ENCODE measurements around the gene PACS1.
"Not testable (repeated sequence)": the region's sequence is repeated elsewhere in the genome, so short reads cannot be mapped to it uniquely, and the experiment has no call there.

Gene PACS1

GRCh38 chr11:66112601-66113499, 42.8 kb downstream of the PACS1 start:
- DNase-seq = no peak

DNA sequence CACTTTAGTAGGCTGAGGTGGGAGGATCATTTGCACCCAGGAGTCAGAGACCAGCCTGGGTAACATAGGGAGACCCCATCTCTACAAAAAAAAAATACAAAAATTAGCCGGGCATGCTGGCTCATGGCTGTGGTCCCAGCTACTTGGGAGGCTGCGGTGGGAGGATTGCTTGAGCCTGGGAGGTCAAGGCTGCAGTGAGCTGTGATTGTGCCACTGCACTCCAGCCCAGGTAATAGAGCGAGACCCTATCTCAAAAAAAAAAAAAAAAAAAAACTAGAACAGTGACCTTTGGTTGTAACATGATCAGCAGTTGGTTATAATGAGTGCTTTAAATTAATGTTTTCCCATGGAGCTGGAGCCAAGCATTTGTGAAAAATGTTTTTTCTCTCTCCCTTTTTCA, 44.9 kb downstream of the PACS1 start:
- not testable (repeated sequence) for DNase-seq

- peak in 1 of 2 donors; percentile 77 for DNase-seq
These were observed 45.7 kb downstream of the PACS1 start for GRCh38 chr11:66115638-66116301.

GRCh38 chr11:66116576-66117361, 46.7 kb downstream of the PACS1 start:
- no peak for DNase-seq

GRCh38 chr11:66118847-66119246, 48.8 kb downstream of the PACS1 start:
- no peak for DNase-seq

- DNase-seq = no peak
These were observed 49.5 kb downstream of the PACS1 start for GRCh38 chr11:66119348-66120133.

DNA sequence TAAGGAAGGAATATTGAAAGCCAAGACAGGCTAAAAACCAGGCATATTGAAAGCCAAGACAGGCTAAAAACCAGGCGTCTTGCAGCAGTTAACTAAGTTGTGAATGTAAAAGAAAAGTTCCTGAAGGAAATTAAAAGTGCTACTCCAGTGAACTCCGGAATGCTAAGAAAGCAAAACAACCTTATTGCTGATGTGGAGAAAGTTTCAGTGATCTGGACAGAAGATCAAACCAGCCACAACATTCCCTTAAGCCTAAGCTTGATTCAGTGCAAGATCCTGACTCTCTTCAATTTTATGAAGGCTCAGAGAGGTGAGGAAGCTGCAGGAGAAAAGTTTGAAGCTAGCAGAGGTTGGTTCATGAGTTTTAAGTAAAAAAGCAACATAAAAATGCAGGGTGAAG, 51.4 kb downstream of the PACS1 start:
- DNase-seq = no peak

- DNase-seq = no peak
These were observed 53.8 kb downstream of the PACS1 start for GRCh38 chr11:66123902-66124301.

DNA sequence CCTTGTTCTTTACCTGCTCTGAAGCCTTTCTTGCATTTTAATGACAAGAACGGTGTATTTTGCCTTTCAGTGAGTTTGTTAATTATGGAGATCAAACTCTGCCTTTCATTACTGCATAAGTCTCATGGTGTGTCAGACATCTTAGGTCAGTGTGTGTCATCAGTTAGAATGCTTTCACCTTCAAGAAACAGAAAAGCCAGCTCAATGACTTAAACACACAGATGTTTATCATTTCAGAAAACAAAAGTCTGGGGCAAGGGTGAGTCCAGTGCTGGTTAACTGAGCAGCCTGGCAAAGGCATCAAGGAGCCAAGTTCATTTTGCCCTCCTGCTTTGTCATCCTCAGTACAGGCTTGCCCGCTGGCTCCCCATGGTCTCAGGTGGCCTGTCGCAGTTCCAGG, 54.5 kb downstream of the PACS1 start:
- no peak for DNase-seq

DNA sequence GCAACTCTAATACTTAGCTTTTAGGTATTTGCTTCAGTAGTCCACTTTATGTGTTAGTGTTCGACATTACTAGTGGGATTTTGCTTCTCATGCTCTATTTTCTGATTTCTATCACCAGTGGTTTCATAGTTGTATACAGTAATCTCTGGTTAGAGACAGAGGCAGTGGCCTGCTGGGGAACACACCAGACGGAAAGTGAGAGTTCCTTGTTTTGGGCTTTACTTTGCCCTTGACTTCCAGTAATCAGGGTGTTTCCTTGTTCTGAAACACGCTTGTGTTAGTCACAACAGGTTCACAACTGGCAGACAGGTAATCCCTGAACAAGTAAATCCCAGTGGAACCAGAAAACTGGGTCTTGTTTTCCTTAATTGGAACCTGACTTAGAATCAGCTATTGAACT, 56.0 kb downstream of the PACS1 start:
- DNase-seq = peak in 1 of 2 donors; percentile 15

DNA sequence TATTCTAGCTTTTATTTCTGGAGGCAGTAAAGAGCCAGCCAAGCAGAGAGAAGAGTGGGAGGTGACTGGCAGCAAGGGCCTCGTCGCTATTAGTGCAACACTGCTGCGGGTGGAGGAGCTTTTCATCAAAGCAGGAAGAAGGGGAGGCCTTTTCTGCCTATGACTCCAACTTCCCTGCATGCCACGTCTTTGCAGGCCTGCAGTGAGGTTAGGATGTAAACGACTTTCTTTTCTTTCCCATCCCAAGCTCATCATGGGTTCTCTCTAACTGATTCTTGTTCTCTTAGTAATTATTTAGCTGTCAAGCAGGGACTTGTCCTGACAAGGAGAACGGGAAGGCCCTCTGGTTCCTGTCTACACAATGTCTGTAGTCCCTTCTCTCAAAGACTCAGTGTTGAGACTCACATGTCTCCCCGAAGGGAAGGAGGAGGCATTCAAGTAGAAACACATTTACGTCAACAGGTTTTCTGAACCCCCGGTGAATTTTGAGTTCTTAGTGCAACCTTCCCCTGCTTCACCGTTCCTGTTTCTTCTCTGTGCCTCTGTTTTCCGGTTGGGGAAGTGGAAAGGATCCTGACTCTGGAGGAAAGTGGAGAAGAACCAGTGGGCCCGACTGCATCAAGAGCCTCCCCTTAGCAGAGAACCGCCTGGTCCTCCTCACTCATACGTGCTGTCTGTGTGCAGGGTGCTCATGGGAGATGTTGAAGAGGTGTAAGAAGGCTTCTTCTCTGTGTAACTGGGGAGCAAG, 56.9 kb downstream of the PACS1 start:
- DNase-seq = peak; percentile 54 to 58

- DNase-seq = no peak
These were observed 60.9 kb downstream of the PACS1 start for GRCh38 chr11:66130978-66131377.

- DNase-seq = no peak
These were observed 62.0 kb downstream of the PACS1 start for GRCh38 chr11:66131937-66132632.

- no peak for DNase-seq
These were observed 63.2 kb downstream of the PACS1 start for GRCh38 chr11:66133216-66133775.

DNA sequence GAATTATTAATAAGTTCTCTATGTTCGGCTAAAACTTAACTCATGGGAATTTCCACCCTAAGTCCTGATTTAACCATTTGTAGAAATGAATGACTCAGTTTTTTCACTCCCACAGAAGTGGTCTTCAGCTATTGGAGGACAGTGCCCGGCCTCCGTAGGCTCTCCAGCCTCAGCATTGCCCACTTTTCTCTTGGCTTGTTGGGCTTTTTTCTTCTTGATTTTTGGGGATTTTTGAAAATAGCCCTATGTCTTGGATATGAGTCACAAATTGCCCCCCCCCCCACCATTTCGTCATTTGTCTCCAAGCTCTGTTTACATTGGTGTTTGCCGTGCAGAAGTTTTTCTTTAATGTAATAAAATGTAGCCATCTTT, 66.7 kb downstream of the PACS1 start:
- DNase-seq = no peak

- DNase-seq = no peak
These were observed 69.8 kb downstream of the PACS1 start for GRCh38 chr11:66139817-66140404.

DNA sequence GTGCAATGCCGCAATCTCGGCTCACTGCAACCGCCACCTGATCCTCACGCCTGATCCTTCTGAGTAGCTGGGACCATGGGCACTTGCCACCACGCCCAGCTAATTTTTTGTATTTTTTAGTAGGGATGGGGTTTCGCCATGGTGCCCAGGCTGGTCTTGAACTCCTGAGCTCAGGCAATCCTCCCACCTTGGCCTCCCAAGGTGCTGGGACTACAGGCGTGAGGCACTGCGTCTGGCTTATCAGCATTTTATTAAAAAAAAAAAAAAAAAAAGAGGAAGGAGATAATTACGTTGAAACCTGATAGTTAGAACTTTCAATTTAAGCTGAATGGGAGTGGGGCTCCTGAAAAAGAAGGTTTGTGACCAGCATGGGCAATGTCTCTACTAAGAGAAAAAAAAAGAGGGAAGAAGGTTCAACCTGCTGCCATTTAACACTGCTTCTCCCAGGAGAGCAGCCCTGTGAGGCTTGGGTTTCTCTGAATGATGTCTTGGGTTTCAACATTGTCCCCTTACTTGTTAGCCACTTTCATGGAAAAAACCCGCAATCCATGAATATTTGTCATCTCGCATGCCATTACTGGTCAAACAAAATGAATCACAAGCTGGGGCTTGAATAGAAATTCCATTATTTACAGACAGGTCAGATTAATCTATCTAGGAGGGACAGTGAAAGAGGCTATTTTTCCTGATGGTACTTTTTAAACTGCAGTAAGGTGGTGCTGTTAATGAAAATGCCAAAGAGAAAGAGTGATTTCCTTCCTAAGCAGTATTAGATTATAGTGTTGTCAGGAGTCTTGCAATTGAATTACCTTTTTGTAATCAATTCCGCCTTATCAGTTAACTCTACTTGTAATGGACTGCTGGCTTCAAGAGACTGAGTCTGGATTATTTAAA, 72.5 kb downstream of the PACS1 start:
- no peak for DNase-seq

DNA sequence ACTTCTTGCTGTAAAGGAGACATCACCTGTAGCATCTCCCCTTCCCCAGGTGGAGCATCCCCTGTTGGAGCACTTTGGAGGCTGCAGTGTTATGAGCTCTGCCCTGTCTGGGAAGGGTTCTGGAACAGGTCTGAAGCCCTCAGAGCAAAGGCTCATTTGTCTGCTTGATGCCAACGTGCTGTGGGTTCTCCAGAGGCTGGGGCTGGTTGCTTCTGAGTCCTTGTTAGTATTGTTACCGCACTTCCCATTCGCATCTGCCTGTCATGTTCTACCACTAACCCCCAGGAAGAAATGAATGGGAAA, 73.1 kb downstream of the PACS1 start:
- DNase-seq = no peak

DNA sequence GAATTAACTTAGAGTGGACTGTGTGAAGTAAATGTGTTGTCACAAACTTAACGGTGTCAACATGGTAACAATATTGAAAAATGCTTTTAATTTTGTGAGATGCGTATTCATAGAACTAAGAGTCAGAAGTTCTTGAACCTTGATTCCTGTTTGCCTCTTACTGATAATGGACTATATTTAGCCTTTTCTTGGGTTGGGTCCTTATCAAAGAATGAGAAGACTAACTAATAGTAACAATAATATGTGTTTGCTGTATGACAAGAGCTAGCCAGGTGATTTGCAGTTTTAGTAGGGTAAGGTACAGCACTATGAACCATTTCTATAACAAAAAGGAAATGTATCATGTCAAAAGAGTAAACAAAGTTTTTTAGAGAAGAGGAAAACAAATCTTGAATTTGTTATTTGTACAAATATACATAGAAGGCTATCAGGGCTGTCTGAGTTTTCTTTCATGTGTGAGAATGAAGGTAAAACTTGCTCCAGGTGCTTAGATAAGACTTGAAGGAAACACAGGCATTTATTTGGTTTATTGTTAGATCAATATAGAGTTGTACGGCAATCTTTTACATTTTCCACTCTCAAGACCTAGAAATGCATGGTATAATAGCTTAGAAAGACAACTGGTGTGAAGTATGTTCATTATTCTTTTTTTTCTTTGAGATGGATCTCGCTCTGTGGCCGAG, 74.1 kb downstream of the PACS1 start:
- DNase-seq = no peak

All from CD4-positive, alpha-beta T cell treated with Interleukin-4 for 1 hour (primary cell).